GM23338 (cell line): Measurements from ENCODE around the gene GDPD2. TPM values are rescaled to one million over a fixed set of nuclear protein-coding genes. Genes with fewer than 3 reads are reported as not detected.

Source experiments
- ATAC-seq: fragments of 200-7000 bp; cut with Tn5 transposase; 3 replicates; pipeline ENCODE4 v1.9.1; 2020
- DNase-seq: peaks from one replicate; pipeline ENCODE4 v3.0.0-alpha.2; 2015; ENCODE audit warnings: low spot score
- H2AFZ ChIP-seq: fragments of 200-600 bp; sonication (generic); 2 replicates; pipeline ENCODE4 v1.8.0; 2016; ENCODE audit warnings: antibody characterized with exemption, mild to moderate bottlenecking, moderate library complexity
- H3F3A ChIP-seq: fragments of 200-600 bp; sonication (generic); replicated peaks from 2 replicates; pipeline ENCODE4 v1.8.0; 2017; ENCODE audit warnings: antibody characterized with exemption, mixed run types, low read depth
- H3K27ac ChIP-seq: fragments of 200-600 bp; sonication (generic); 2 replicates; pipeline ENCODE4 v1.6.1; 2016; ENCODE audit warnings: low read depth
- H3K27me3 ChIP-seq: fragments of 200-600 bp; sonication (generic); 2 replicates; pipeline ENCODE4 v1.8.0; 2016; ENCODE audit warnings: mild to moderate bottlenecking, mixed run types, moderate library complexity; ENCODE audit not compliant: insufficient read depth
- H3K36me3 ChIP-seq: fragments of 200-600 bp; sonication (generic); 2 replicates; pipeline ENCODE4 v1.8.0; 2016; ENCODE audit warnings: mild to moderate bottlenecking; ENCODE audit not compliant: insufficient read depth
- H3K4me1 ChIP-seq: fragments of 200-600 bp; sonication (generic); 2 replicates; pipeline ENCODE4 v1.8.0; 2016; ENCODE audit warnings: mild to moderate bottlenecking, moderate library complexity; ENCODE audit not compliant: insufficient read depth
- H3K4me2 ChIP-seq: fragments of 200-600 bp; sonication (generic); 2 replicates; pipeline ENCODE4 v1.7.1; 2017; ENCODE audit warnings: mixed run types
- H3K4me3 ChIP-seq: fragments of 200-600 bp; sonication (generic); 2 replicates; pipeline ENCODE4 v1.6.1; 2016; ENCODE audit warnings: mixed run types
- H3K79me2 ChIP-seq: fragments of 200-600 bp; sonication (generic); replicated peaks from 2 replicates; pipeline ENCODE4 v1.8.0; 2017; ENCODE audit warnings: mild to moderate bottlenecking; ENCODE audit not compliant: insufficient read depth
- H3K9me2 ChIP-seq: fragments of 200-600 bp; sonication (generic); 2 replicates; pipeline ENCODE4 v1.8.0; 2017; ENCODE audit not compliant: insufficient read depth
- H4K20me1 ChIP-seq: fragments of 200-600 bp; sonication (generic); replicated peaks from 2 replicates; pipeline ENCODE4 v1.8.0; 2017; ENCODE audit warnings: mild to moderate bottlenecking; ENCODE audit not compliant: insufficient read depth
- H3K27ac Mint-ChIP-seq: 2 replicates; pipeline ENCODE4 v1.8.0; 2020; ENCODE audit warnings: inconsistent platforms, mild to moderate bottlenecking, moderate library complexity, mixed read lengths
- H3K27me3 Mint-ChIP-seq: 3 replicates; pipeline ENCODE4 v1.8.0; 2022; ENCODE audit warnings: low read depth, mild to moderate bottlenecking, moderate library complexity, mixed read lengths, inconsistent platforms; ENCODE audit not compliant: insufficient read depth, poor library complexity
- H3K36me3 Mint-ChIP-seq: 3 replicates; pipeline ENCODE4 v1.8.0; 2021; ENCODE audit warnings: low read depth, mild to moderate bottlenecking, inconsistent platforms, moderate library complexity, mixed read lengths
- H3K4me1 Mint-ChIP-seq: 3 replicates; pipeline ENCODE4 v1.8.0; 2020; ENCODE audit warnings: mild to moderate bottlenecking, inconsistent platforms, mixed read lengths
- H3K4me3 Mint-ChIP-seq: 3 replicates; pipeline ENCODE4 v1.8.0; 2021; ENCODE audit warnings: moderate library complexity, mild to moderate bottlenecking, inconsistent platforms, mixed read lengths
- H3K9me3 Mint-ChIP-seq: 3 replicates; pipeline ENCODE4 v1.8.0; 2020; ENCODE audit warnings: moderate library complexity, mild to moderate bottlenecking, inconsistent platforms, mixed read lengths
- CREB1 ChIP-seq: fragments of 250-450 bp; sonication (Bioruptor Pico); IDR thresholded peaks from 2 replicates; pipeline ENCODE4 v1.5.0; 2020; ENCODE audit warnings: low read depth, mild to moderate bottlenecking, moderate library complexity
- CTCF ChIP-seq, 2 experiments: fragments of 200-600 bp in 1 of 2; sonication (generic) in 1 of 2; conservative IDR thresholded peaks; 2 replicates each; pipeline versions ENCODE4 v1.5.1 to v1.6.1; 2016 to 2017; ENCODE audit warnings: antibody characterized with exemption in 2 of 2, low read depth in 2 of 2, mild to moderate bottlenecking in 2 of 2, moderate library complexity in 1 of 2
- ETS1 ChIP-seq: IDR thresholded peaks from 2 replicates; pipeline ENCODE4 v1.6.1; 2016; ENCODE audit warnings: antibody characterized with exemption
- EZH2phosphoT487 ChIP-seq: fragments of 200-600 bp; sonication (generic); IDR thresholded peaks from one replicate; pipeline ENCODE4 v1.8.1; 2018; ENCODE audit warnings: antibody characterized with exemption; ENCODE audit not compliant: unreplicated experiment
- JUNB ChIP-seq: IDR thresholded peaks from one replicate; pipeline ENCODE4 v1.6.1; 2016; ENCODE audit warnings: antibody characterized with exemption; ENCODE audit not compliant: unreplicated experiment
- NANOG ChIP-seq: IDR thresholded peaks from 2 replicates; pipeline ENCODE4 v1.6.1; 2016; ENCODE audit warnings: antibody characterized with exemption, borderline replicate concordance
- POLR2AphosphoS5 ChIP-seq: IDR thresholded peaks from 2 replicates; pipeline ENCODE4 v1.6.1; 2016; ENCODE audit warnings: antibody characterized with exemption, low read depth
- ZNF331 ChIP-seq: fragments of 250-450 bp; sonication (Bioruptor Pico); IDR thresholded peaks from 2 replicates; pipeline ENCODE4 v1.5.0; 2020; ENCODE audit warnings: low read depth, mild to moderate bottlenecking, moderate library complexity
- ZNF462 ChIP-seq: fragments of 250-450 bp; sonication (Bioruptor Pico); IDR thresholded peaks from 2 replicates; pipeline ENCODE4 v1.5.0; 2020; ENCODE audit warnings: mild to moderate bottlenecking, moderate library complexity
- polyA plus RNA-seq: library from polyadenylated mRNA; unstranded; fragments of >200 nt; fragmentation: Nextera tagmentation; extraction: Ambion mirVana; gene quantifications from 2 replicates; pipeline ENCODE4 v1.2.1, GENCODE V29; 2016
- total RNA-seq: library from RNA; depleted of rRNA; stranded (reverse); fragments of >200 nt; shearing (Covaris generic); gene quantifications from 2 replicates; pipeline ENCODE4 v1.2.3, GENCODE V29; 2014

The GDPD2 gene
- total and polyA plus RNA-seq, 2 experiments from 2014 or later: 5.2 to 11.3 TPM

- TF ChIP-seq EZH2phosphoT487: no peak
Observed at GRCh38 chrX:70427365-70427764, 4.3 kb downstream of the GDPD2 start (continued).

- H3K27me3 ChIP-seq: no peaks in the 10 kb centered on the region
- no peak overlapping the region for H3K27ac Mint-ChIP-seq
Observed at GRCh38 chrX:70429759-70430158, 6.6 kb downstream of the GDPD2 start.

More at GRCh38 chrX:70429759-70430158, 6.6 kb downstream of the GDPD2 start:
- ATAC-seq (no peak), DNase-seq (no peak)
- TF ChIP-seq CREB1 (no peak), POLR2AphosphoS5 (no peak), JUNB (no peak), CTCF (conservative IDR thresholded peaks at IDR 0.05; ENCODE audit: low read depth in 2 of 2) (no peak), NANOG (no peak), ZNF462 (CRISPR knock-in tag) (no peak), ZNF331 (CRISPR knock-in tag) (no peak), ETS1 (no peak)
- H3K36me3 Mint-ChIP-seq: peaks cover 36% of the 10 kb centered on the region
- no peaks in the 10 kb centered on the region for H3K9me3 Mint-ChIP-seq
- no peaks in the 10 kb centered on the region for H3K79me2 ChIP-seq
- no peak overlapping the region for H2AFZ ChIP-seq
- H3K27me3 Mint-ChIP-seq: peaks cover 2% of the 10 kb centered on the region
- no peak overlapping the region for H3K4me3 ChIP-seq
- H3K27ac ChIP-seq: no peak overlapping the region
- no peaks in the 10 kb centered on the region for H3K9me2 ChIP-seq
- H3K4me2 ChIP-seq: no peak overlapping the region
- no peaks in the 10 kb centered on the region for H3F3A ChIP-seq
- H3K4me3 Mint-ChIP-seq: no peak overlapping the region
- no peaks in the 10 kb centered on the region for H4K20me1 ChIP-seq
- H3K4me1 ChIP-seq: no peaks in the 10 kb centered on the region
- no peaks in the 10 kb centered on the region for H3K36me3 ChIP-seq
- peaks cover 13% of the 10 kb centered on the region; the same call in 2 of the 3 replicates for H3K4me1 Mint-ChIP-seq
